MM.1S (cell line): ENCODE measurements around the gene NIM1K.

ENCODE experiments used
- CTCF ChIP-seq: fragments of 300-600 bp; sonication (generic); IDR thresholded peaks from 2 replicates; pipeline ENCODE4 v1.5.1; 2016; ENCODE audit warnings: antibody characterized with exemption, low read length, mixed read lengths
- EZH2 ChIP-seq: fragments of 300-600 bp; sonication (generic); optimal IDR thresholded peaks from 2 replicates; pipeline ENCODE3; 2017; ENCODE audit warnings: low read depth, mild to moderate bottlenecking, antibody characterized with exemption, low read length, mixed read lengths
- EZH2phosphoT487 ChIP-seq: fragments of 300-600 bp; sonication (generic); IDR thresholded peaks from 2 replicates; pipeline ENCODE4 v1.6.1; 2018; ENCODE audit warnings: antibody characterized with exemption, low read length

GRCh38 chr5:43304525-43304924, 112.5 kb downstream of the NIM1K start:
- TF ChIP-seq CTCF (no peak), EZH2 (no peak), EZH2phosphoT487 (no peak)
